ENCODE results near the gene THAP10.

Gene THAP10

GRCh38 chr15:70902107-70902506 lies 9.9 kb upstream of the THAP10 start:
- Histone ChIP-seq H3K27me3 (ENCODE audit: insufficient read depth, low read length, poor library complexity) (no peaks in the 10 kb centered on the region), H3K9ac (ENCODE audit: low read length) (no peak overlapping the region), H3K56ac (ENCODE audit: low read length) (peak overlapping the region; percentile 70), H3K18ac (ENCODE audit: low read length) (no peak overlapping the region), H3K79me2 (ENCODE audit: control insufficient read depth, insufficient read depth, low read length) (no peaks in the 10 kb centered on the region), H3K27ac (ENCODE audit: low read depth, low read length) (peak overlapping the region; percentile 35), H3K79me1 (ENCODE audit: low read length) (no peaks in the 10 kb centered on the region), H2BK5ac (ENCODE audit: low read length) (peak overlapping the region; percentile 71), H2AK5ac (ENCODE audit: low read length) (no peak overlapping the region), H3K23ac (ENCODE audit: low read length) (no peak overlapping the region), H3K4me2 (ENCODE audit: low read length) (no peak overlapping the region), H3K4ac (ENCODE audit: low read depth, low read length) (no peak overlapping the region), H3K4me3 (ENCODE audit: low read length) (no peak overlapping the region), H4K8ac (ENCODE audit: low read depth, low read length) (no peak overlapping the region), H3K36me3 (ENCODE audit: control insufficient read depth, insufficient read depth, low read length) (no peaks in the 10 kb centered on the region), H3K4me1 (ENCODE audit: control insufficient read depth, low read depth, low read length) (peaks cover 7% of the 10 kb centered on the region), H2BK15ac (replicated peaks; ENCODE audit: low read depth) (no peak overlapping the region), H4K5ac (ENCODE audit: low read length) (no peak overlapping the region), H2BK120ac (ENCODE audit: low read depth, low read length) (no peak overlapping the region)
- DNase-seq: peak; percentile 94
- WGBS (ENCODE audit: extremely low coverage, insufficient coverage, low lambda C conversion rate): no CpG with 5 or more reads among the region's 1 CpG

GRCh38 chr15:70892912-70893560 lies 803 bp upstream of the THAP10 start:
- Histone ChIP-seq H3K4me2 (ENCODE audit: low read length) (peak overlapping the region; percentile 74), H2AK5ac (ENCODE audit: low read length) (no peak overlapping the region), H3K4me1 (ENCODE audit: control insufficient read depth, low read depth, low read length) (peaks cover 3% of the 10 kb centered on the region), H3K27ac (ENCODE audit: low read depth, low read length) (no peak overlapping the region), H3K4me3 (ENCODE audit: low read length) (peak overlapping the region; percentile 63), H2BK120ac (ENCODE audit: low read depth, low read length) (no peak overlapping the region), H3K27me3 (ENCODE audit: insufficient read depth, low read length, poor library complexity) (no peaks in the 10 kb centered on the region), H3K4ac (ENCODE audit: low read depth, low read length) (no peak overlapping the region), H2BK5ac (ENCODE audit: low read length) (no peak overlapping the region), H3K79me1 (ENCODE audit: low read length) (peaks cover 4% of the 10 kb centered on the region), H4K8ac (ENCODE audit: low read depth, low read length) (peak overlapping the region; percentile 2), H3K18ac (ENCODE audit: low read length) (no peak overlapping the region), H3K9ac (ENCODE audit: low read length) (no peak overlapping the region), H3K23ac (ENCODE audit: low read length) (no peak overlapping the region), H4K5ac (ENCODE audit: low read length) (no peak overlapping the region), H3K36me3 (ENCODE audit: control insufficient read depth, insufficient read depth, low read length) (no peaks in the 10 kb centered on the region), H3K56ac (ENCODE audit: low read length) (no peak overlapping the region), H2BK15ac (replicated peaks; ENCODE audit: low read depth) (no peak overlapping the region), H3K79me2 (ENCODE audit: control insufficient read depth, insufficient read depth, low read length) (peaks cover 2% of the 10 kb centered on the region)
- DNase-seq: peak; percentile 44
- no CpG with 5 or more reads among the region's 10 CpGs for WGBS (ENCODE audit: extremely low coverage, insufficient coverage, low lambda C conversion rate)

GRCh38 chr15:70882361-70882760 lies 9.9 kb downstream of the THAP10 start:
- no peak for DNase-seq
- H3K79me1 ChIP-seq (ENCODE audit: low read length): no peaks in the 10 kb centered on the region
- H3K23ac ChIP-seq (ENCODE audit: low read length): no peak overlapping the region
- no peak overlapping the region for H4K8ac ChIP-seq (ENCODE audit: low read depth, low read length)
- H3K4me2 ChIP-seq (ENCODE audit: low read length): no peak overlapping the region
- no peaks in the 10 kb centered on the region for H3K4me1 ChIP-seq (ENCODE audit: control insufficient read depth, low read depth, low read length)
- H4K5ac ChIP-seq (ENCODE audit: low read length): no peak overlapping the region
- no peak overlapping the region for H3K4ac ChIP-seq (ENCODE audit: low read depth, low read length)
- H2BK15ac ChIP-seq (replicated peaks; ENCODE audit: low read depth): no peak overlapping the region
- H2BK120ac ChIP-seq (ENCODE audit: low read depth, low read length): no peak overlapping the region
- no CpG with 5 or more reads among the region's 2 CpGs for WGBS (ENCODE audit: extremely low coverage, insufficient coverage, low lambda C conversion rate)
- H3K36me3 ChIP-seq (ENCODE audit: control insufficient read depth, insufficient read depth, low read length): no peaks in the 10 kb centered on the region
- no peak overlapping the region for H2BK5ac ChIP-seq (ENCODE audit: low read length)
- H3K27me3 ChIP-seq (ENCODE audit: insufficient read depth, low read length, poor library complexity): no peaks in the 10 kb centered on the region
- no peak overlapping the region for H3K9ac ChIP-seq (ENCODE audit: low read length)
- H3K56ac ChIP-seq (ENCODE audit: low read length): no peak overlapping the region
- no peak overlapping the region for H3K18ac ChIP-seq (ENCODE audit: low read length)
- H3K79me2 ChIP-seq (ENCODE audit: control insufficient read depth, insufficient read depth, low read length): no peaks in the 10 kb centered on the region
- H3K27ac ChIP-seq (ENCODE audit: low read depth, low read length): no peak overlapping the region
- no peak overlapping the region for H3K4me3 ChIP-seq (ENCODE audit: low read length)
- H2AK5ac ChIP-seq (ENCODE audit: low read length): no peak overlapping the region

- Histone ChIP-seq H2BK15ac (replicated peaks; ENCODE audit: low read depth) (no peak overlapping the region), H2BK120ac (ENCODE audit: low read depth, low read length) (no peak overlapping the region), H3K9ac (ENCODE audit: low read length) (no peak overlapping the region), H3K4me3 (ENCODE audit: low read length) (no peak overlapping the region), H3K23ac (ENCODE audit: low read length) (no peak overlapping the region), H3K79me2 (ENCODE audit: control insufficient read depth, insufficient read depth, low read length) (no peaks in the 10 kb centered on the region), H2AK5ac (ENCODE audit: low read length) (no peak overlapping the region), H2BK5ac (ENCODE audit: low read length) (no peak overlapping the region), H3K56ac (ENCODE audit: low read length) (no peak overlapping the region), H3K27ac (ENCODE audit: low read depth, low read length) (no peak overlapping the region), H3K4me2 (ENCODE audit: low read length) (no peak overlapping the region), H3K27me3 (ENCODE audit: insufficient read depth, low read length, poor library complexity) (no peaks in the 10 kb centered on the region), H3K18ac (ENCODE audit: low read length) (no peak overlapping the region), H4K8ac (ENCODE audit: low read depth, low read length) (no peak overlapping the region), H3K36me3 (ENCODE audit: control insufficient read depth, insufficient read depth, low read length) (no peaks in the 10 kb centered on the region), H3K4ac (ENCODE audit: low read depth, low read length) (no peak overlapping the region), H4K5ac (ENCODE audit: low read length) (no peak overlapping the region), H3K79me1 (ENCODE audit: low read length) (no peaks in the 10 kb centered on the region), H3K4me1 (ENCODE audit: control insufficient read depth, low read depth, low read length) (no peaks in the 10 kb centered on the region)
- WGBS (ENCODE audit: extremely low coverage, insufficient coverage, low lambda C conversion rate): no CpG with 5 or more reads among the region's 2 CpGs
- no peak for DNase-seq
Observed at GRCh38 chr15:70880781-70881180, 11.5 kb downstream of the THAP10 start.

- H3K27me3 ChIP-seq (ENCODE audit: insufficient read depth, low read length, poor library complexity): no peaks in the 10 kb centered on the region
- H3K4me1 ChIP-seq (ENCODE audit: control insufficient read depth, low read depth, low read length): no peaks in the 10 kb centered on the region
- H3K4ac ChIP-seq (ENCODE audit: low read depth, low read length): no peak overlapping the region
- H2BK120ac ChIP-seq (ENCODE audit: low read depth, low read length): no peak overlapping the region
- H3K4me2 ChIP-seq (ENCODE audit: low read length): no peak overlapping the region
- DNase-seq: no peak
- no peaks in the 10 kb centered on the region for H3K79me2 ChIP-seq (ENCODE audit: control insufficient read depth, insufficient read depth, low read length)
- H3K23ac ChIP-seq (ENCODE audit: low read length): no peak overlapping the region
- no peak overlapping the region for H3K18ac ChIP-seq (ENCODE audit: low read length)
- no peak overlapping the region for H4K5ac ChIP-seq (ENCODE audit: low read length)
- H2BK15ac ChIP-seq (replicated peaks; ENCODE audit: low read depth): no peak overlapping the region
- no peak overlapping the region for H3K4me3 ChIP-seq (ENCODE audit: low read length)
- no peak overlapping the region for H3K56ac ChIP-seq (ENCODE audit: low read length)
- H3K79me1 ChIP-seq (ENCODE audit: low read length): no peaks in the 10 kb centered on the region
- H3K27ac ChIP-seq (ENCODE audit: low read depth, low read length): no peak overlapping the region
- H2AK5ac ChIP-seq (ENCODE audit: low read length): no peak overlapping the region
- H3K9ac ChIP-seq (ENCODE audit: low read length): no peak overlapping the region
- H4K8ac ChIP-seq (ENCODE audit: low read depth, low read length): no peak overlapping the region
- no peak overlapping the region for H2BK5ac ChIP-seq (ENCODE audit: low read length)
- no CpG with 5 or more reads among the region's 2 CpGs for WGBS (ENCODE audit: extremely low coverage, insufficient coverage, low lambda C conversion rate)
- H3K36me3 ChIP-seq (ENCODE audit: control insufficient read depth, insufficient read depth, low read length): no peaks in the 10 kb centered on the region
Observed at GRCh38 chr15:70879401-70879800, 12.8 kb downstream of the THAP10 start.

- no peak for DNase-seq
- WGBS (ENCODE audit: extremely low coverage, insufficient coverage, low lambda C conversion rate): no CpG with 5 or more reads among the region's 2 CpGs
Observed at GRCh38 chr15:70876683-70877082, 15.6 kb downstream of the THAP10 start.

More at GRCh38 chr15:70876683-70877082, 15.6 kb downstream of the THAP10 start:
- Histone ChIP-seq H3K4ac (ENCODE audit: low read depth, low read length) (no peak overlapping the region), H3K56ac (ENCODE audit: low read length) (no peak overlapping the region), H3K36me3 (ENCODE audit: control insufficient read depth, insufficient read depth, low read length) (no peaks in the 10 kb centered on the region), H3K27me3 (ENCODE audit: insufficient read depth, low read length, poor library complexity) (no peaks in the 10 kb centered on the region), H2BK15ac (replicated peaks; ENCODE audit: low read depth) (no peak overlapping the region), H3K18ac (ENCODE audit: low read length) (no peak overlapping the region), H2AK5ac (ENCODE audit: low read length) (no peak overlapping the region), H3K79me2 (ENCODE audit: control insufficient read depth, insufficient read depth, low read length) (no peaks in the 10 kb centered on the region), H2BK120ac (ENCODE audit: low read depth, low read length) (no peak overlapping the region), H4K5ac (ENCODE audit: low read length) (no peak overlapping the region), H3K4me3 (ENCODE audit: low read length) (no peak overlapping the region), H3K4me1 (ENCODE audit: control insufficient read depth, low read depth, low read length) (no peaks in the 10 kb centered on the region), H4K8ac (ENCODE audit: low read depth, low read length) (no peak overlapping the region), H3K23ac (ENCODE audit: low read length) (no peak overlapping the region), H3K27ac (ENCODE audit: low read depth, low read length) (no peak overlapping the region), H3K79me1 (ENCODE audit: low read length) (no peaks in the 10 kb centered on the region), H2BK5ac (ENCODE audit: low read length) (no peak overlapping the region), H3K9ac (ENCODE audit: low read length) (no peak overlapping the region), H3K4me2 (ENCODE audit: low read length) (no peak overlapping the region)
